ENCODE results near the gene LACTBL1. TPM values are rescaled to one million over a fixed set of nuclear protein-coding genes. Genes with fewer than 3 reads are reported as not detected.

The LACTBL1 gene
- total RNA-seq, 1 donor from 2014 or later: not detected

GRCh38 chr1:22963044-22963677 is 9.5 kb downstream of the LACTBL1 start:
- Mint-ChIP-seq H3K4me3 (ENCODE audit: low read depth) (no peak overlapping the region), H3K27me3 (peaks cover 22% of the 10 kb centered on the region), H3K9me3 (ENCODE audit: low read depth) (peaks cover 12% of the 10 kb centered on the region), H3K27ac (no peak overlapping the region), H3K4me1 (ENCODE audit: low read depth) (no peaks in the 10 kb centered on the region), H3K36me3 (ENCODE audit: insufficient read depth) (peaks cover 2% of the 10 kb centered on the region)
- DNase-seq (ENCODE audit: low spot score, unreplicated experiment): no peak
- TF ChIP-seq CTCF (IDR thresholded peaks at IDR 0.05; ENCODE audit: unreplicated experiment): no peak

GRCh38 chr1:22962558-22962957 is 10.1 kb downstream of the LACTBL1 start:
- no peak overlapping the region for H3K27ac Mint-ChIP-seq
- TF ChIP-seq CTCF (IDR thresholded peaks at IDR 0.05; ENCODE audit: unreplicated experiment): no peak
- H3K4me1 Mint-ChIP-seq (ENCODE audit: low read depth): no peaks in the 10 kb centered on the region
- no peak overlapping the region for H3K4me3 Mint-ChIP-seq (ENCODE audit: low read depth)
- peaks cover 2% of the 10 kb centered on the region for H3K36me3 Mint-ChIP-seq (ENCODE audit: insufficient read depth)
- peaks cover 12% of the 10 kb centered on the region for H3K9me3 Mint-ChIP-seq (ENCODE audit: low read depth)
- peaks cover 18% of the 10 kb centered on the region for H3K27me3 Mint-ChIP-seq
- DNase-seq (ENCODE audit: low spot score, unreplicated experiment): no peak

GRCh38 chr1:22959545-22960360 is 12.9 kb downstream of the LACTBL1 start:
- Mint-ChIP-seq H3K27ac (no peak overlapping the region), H3K4me1 (ENCODE audit: low read depth) (no peaks in the 10 kb centered on the region), H3K9me3 (ENCODE audit: low read depth) (no peaks in the 10 kb centered on the region), H3K36me3 (ENCODE audit: insufficient read depth) (no peaks in the 10 kb centered on the region), H3K4me3 (ENCODE audit: low read depth) (no peak overlapping the region), H3K27me3 (peaks cover 9% of the 10 kb centered on the region)
- no peak for TF ChIP-seq CTCF (IDR thresholded peaks at IDR 0.05; ENCODE audit: unreplicated experiment)
- DNase-seq (ENCODE audit: low spot score, unreplicated experiment): no peak

GRCh38 chr1:22958556-22958955 is 14.1 kb downstream of the LACTBL1 start:
- H3K9me3 Mint-ChIP-seq (ENCODE audit: low read depth): no peaks in the 10 kb centered on the region
- H3K4me1 Mint-ChIP-seq (ENCODE audit: low read depth): no peaks in the 10 kb centered on the region
- DNase-seq (ENCODE audit: low spot score, unreplicated experiment): no peak
- H3K27me3 Mint-ChIP-seq: peaks cover 9% of the 10 kb centered on the region
- H3K27ac Mint-ChIP-seq: no peak overlapping the region
- no peak overlapping the region for H3K4me3 Mint-ChIP-seq (ENCODE audit: low read depth)
- H3K36me3 Mint-ChIP-seq (ENCODE audit: insufficient read depth): no peaks in the 10 kb centered on the region
- TF ChIP-seq CTCF (IDR thresholded peaks at IDR 0.05; ENCODE audit: unreplicated experiment): no peak

- no peaks in the 10 kb centered on the region for H3K9me3 Mint-ChIP-seq (ENCODE audit: low read depth)
- no peak overlapping the region for H3K27ac Mint-ChIP-seq
- DNase-seq (ENCODE audit: low spot score, unreplicated experiment): no peak
- no peaks in the 10 kb centered on the region for H3K36me3 Mint-ChIP-seq (ENCODE audit: insufficient read depth)
- H3K4me3 Mint-ChIP-seq (ENCODE audit: low read depth): no peak overlapping the region
- peaks cover under 1% of the 10 kb centered on the region for H3K27me3 Mint-ChIP-seq
- H3K4me1 Mint-ChIP-seq (ENCODE audit: low read depth): no peaks in the 10 kb centered on the region
- TF ChIP-seq CTCF (IDR thresholded peaks at IDR 0.05; ENCODE audit: unreplicated experiment): no peak
Measured at GRCh38 chr1:22957066-22957465, 15.6 kb downstream of the LACTBL1 start.
